NOMO-1 (cell line): ENCODE results near the gene NR4A3.
"Not testable (repeated sequence)": the region's sequence is repeated elsewhere in the genome, so short reads cannot be mapped to it uniquely, and the experiment has no call there.

Experiments used
- DNase-seq, 2 experiments: peaks; one replicate each; lab custom pipeline; 2025; ENCODE audit not compliant: unreplicated experiment in 2 of 2; lab: John Stamatoyannopoulos, UW

The NR4A3 gene

DNA sequence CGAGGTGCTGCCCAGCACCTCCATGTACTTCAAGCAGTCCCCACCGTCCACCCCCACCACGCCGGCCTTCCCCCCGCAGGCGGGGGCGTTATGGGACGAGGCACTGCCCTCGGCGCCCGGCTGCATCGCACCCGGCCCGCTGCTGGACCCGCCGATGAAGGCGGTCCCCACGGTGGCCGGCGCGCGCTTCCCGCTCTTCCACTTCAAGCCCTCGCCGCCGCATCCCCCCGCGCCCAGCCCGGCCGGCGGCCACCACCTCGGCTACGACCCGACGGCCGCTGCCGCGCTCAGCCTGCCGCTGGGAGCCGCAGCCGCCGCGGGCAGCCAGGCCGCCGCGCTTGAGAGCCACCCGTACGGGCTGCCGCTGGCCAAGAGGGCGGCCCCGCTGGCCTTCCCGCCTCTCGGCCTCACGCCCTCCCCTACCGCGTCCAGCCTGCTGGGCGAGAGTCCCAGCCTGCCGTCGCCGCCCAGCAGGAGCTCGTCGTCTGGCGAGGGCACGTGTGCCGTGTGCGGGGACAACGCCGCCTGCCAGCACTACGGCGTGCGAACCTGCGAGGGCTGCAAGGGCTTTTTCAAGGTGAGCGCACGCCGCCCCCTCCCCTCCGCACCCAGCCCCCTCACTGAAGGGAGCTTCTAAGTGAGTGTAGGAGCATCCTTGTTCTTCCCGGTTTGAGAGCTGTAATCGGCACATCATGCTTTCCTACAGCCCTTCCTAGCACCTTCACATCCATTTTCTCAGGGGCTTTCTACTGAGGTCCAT, 6.9 kb downstream of the NR4A3 start:
- DNase-seq: no peak

- no peak for DNase-seq
These were observed 10.3 kb downstream of the NR4A3 start for GRCh38 chr9:99831857-99832557.

GRCh38 chr9:99832558-99832864, 10.8 kb downstream of the NR4A3 start:
- no peak for DNase-seq

DNA sequence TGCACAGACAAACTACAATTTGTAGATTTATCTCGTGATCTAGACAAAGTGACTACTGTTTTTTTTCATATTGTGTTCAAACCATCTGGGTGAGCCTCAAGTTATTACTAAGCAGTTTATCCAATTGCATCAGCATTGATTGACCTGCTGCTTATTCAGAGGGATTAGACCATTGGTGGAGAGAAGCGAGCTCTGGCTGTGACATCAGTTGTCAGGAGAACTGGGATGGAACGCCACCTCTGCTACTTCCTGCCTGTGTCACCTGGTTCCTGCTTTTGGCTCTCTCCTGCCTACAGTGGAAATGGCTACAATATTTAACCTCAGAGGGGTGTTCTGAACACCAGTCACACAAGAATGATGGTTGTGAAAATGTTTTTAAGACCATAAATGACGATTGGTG, 12.1 kb downstream of the NR4A3 start:
- DNase-seq: no peak

GRCh38 chr9:99834474-99834873, 12.8 kb downstream of the NR4A3 start:
- DNase-seq: no peak

GRCh38 chr9:99835142-99835541, 13.5 kb downstream of the NR4A3 start:
- DNase-seq: no peak

GRCh38 chr9:99835581-99835980, 13.9 kb downstream of the NR4A3 start:
- DNase-seq: no peak

GRCh38 chr9:99840072-99840471, 18.4 kb downstream of the NR4A3 start:
- no peak for DNase-seq

GRCh38 chr9:99845063-99845462, 23.4 kb downstream of the NR4A3 start:
- no peak for DNase-seq

GRCh38 chr9:99848447-99848846, 26.8 kb downstream of the NR4A3 start:
- DNase-seq: no peak

- DNase-seq: no peak
These were observed 29.2 kb downstream of the NR4A3 start for GRCh38 chr9:99850736-99851499.

DNA sequence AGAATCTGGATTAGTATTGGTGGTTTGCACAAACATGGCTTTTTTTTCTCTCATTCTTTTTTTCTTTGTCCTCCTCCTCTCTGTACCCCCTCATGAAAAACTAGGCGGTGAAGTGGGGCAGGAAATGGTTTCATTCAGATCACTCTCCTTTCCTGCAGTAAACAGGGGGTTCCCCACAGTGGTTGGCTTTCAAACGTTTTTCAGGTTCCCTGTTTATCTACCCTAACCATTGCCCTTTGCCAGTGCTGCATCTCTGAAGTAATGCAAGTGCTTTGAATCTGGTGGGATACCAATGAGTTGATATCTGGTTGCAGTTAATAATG, 29.8 kb downstream of the NR4A3 start:
- no peak for DNase-seq

GRCh38 chr9:99852617-99853016, 30.9 kb downstream of the NR4A3 start:
- DNase-seq: no peak

- no peak for DNase-seq
These were observed 33.9 kb downstream of the NR4A3 start for GRCh38 chr9:99855467-99856176.

- not testable (repeated sequence) for DNase-seq
These were observed 35.9 kb downstream of the NR4A3 start for GRCh38 chr9:99857576-99857975.

- no peak for DNase-seq
These were observed 36.4 kb downstream of the NR4A3 start for GRCh38 chr9:99858087-99858486.

- no peak for DNase-seq
These were observed 37.7 kb downstream of the NR4A3 start for GRCh38 chr9:99859243-99859980.

GRCh38 chr9:99860266-99860665, 38.6 kb downstream of the NR4A3 start:
- DNase-seq: no peak

DNA sequence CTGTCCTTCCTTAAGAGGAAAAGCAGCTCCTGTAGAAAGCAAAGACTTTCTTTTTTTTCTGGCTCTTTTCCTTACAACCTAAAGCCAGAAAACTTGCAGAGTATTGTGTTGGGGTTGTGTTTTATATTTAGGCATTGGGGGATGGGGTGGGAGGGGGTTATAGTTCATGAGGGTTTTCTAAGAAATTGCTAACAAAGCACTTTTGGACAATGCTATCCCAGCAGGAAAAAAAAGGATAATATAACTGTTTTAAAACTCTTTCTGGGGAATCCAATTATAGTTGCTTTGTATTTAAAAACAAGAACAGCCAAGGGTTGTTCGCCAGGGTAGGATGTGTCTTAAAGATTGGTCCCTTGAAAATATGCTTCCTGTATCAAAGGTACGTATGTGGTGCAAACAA, 42.3 kb downstream of the NR4A3 start:
- DNase-seq: no peak

GRCh38 chr9:99866398-99866797, 44.7 kb downstream of the NR4A3 start:
- no peak for DNase-seq

DNA sequence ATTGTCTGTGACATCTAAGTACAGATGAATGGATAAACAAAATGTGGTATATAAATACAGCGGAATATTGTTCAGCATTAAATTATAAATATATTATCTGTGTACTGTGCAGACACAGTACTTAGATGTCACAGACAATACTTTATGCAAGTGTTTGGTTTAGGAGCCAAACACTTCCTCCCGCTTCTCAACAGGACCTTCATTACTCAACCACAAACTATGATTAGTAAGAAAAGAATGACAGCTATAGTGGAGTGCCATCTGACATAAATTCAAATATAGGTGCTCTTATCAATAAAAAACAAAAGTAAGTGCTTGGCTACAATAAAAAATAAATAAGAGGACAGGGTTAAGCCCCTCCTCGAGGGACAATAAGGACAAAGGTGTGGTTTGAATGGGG, 45.9 kb downstream of the NR4A3 start:
- DNase-seq: peak in 1 of 2 experiments; percentile 17
